Cortex of kidney (tissue), 1 donor: Measurements from ENCODE around the gene ADCY7.

Source experiments
- DNase-seq: peaks from one replicate; lab custom pipeline; 2025; lab: John Stamatoyannopoulos, UW

The ADCY7 gene

DNA sequence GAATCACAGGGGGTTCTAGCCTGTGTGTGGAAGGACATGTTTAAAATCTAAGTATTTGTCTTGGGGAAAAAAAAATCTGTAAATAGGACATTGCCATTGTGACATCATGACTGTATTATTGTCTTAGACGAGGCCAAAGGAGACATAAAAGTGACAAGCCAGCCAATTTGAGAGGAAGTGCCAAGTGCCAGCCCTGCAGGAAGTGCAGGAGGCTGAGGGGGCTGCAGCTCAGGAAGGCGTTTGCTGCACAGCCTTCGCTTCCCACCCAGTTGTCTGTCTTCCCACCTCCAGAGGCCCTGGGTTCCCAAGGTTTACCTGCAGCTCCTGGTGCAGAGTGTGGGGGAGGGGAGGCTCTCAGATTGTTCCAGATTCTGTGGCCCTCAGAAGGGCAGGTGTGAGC lies 1.3 kb downstream of the ADCY7 start:
- no peak for DNase-seq

GRCh38 chr16:50268352-50268751 lies 2.0 kb downstream of the ADCY7 start:
- DNase-seq, result no peak

DNA sequence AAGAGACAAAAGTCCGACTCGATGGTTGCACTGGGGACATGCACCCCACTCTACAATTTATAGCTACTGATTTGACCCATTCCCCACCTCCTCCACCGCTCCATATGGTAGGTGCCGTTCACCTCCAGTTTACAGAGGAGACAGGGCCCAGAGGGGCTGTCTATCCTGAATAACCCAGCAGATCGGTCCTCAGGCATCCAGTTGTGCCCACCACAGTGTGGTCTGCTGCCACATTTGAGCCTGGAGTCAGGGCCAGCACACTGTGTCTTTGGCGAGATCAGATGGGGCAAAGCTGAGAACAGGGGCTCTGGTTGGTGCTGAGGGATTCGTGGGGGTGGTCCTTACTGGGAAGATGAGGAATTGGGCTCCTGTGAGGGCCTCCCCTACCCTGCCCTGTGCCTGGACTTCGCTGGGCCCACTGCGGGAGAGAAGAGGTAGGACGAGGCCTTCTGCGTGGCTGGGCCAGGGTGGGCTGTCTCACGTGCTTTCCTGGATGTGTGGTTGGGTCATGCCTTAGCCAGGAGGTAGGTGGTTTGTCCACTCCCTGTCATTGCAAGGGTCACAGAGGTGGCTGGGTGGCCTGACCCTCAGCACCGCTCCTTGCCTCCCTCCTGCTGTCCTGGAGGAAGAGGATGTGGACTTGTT lies 2.8 kb downstream of the ADCY7 start:
- DNase-seq, result no peak

- no peak for DNase-seq
Observed at GRCh38 chr16:50269769-50270509, 3.6 kb downstream of the ADCY7 start.

DNA sequence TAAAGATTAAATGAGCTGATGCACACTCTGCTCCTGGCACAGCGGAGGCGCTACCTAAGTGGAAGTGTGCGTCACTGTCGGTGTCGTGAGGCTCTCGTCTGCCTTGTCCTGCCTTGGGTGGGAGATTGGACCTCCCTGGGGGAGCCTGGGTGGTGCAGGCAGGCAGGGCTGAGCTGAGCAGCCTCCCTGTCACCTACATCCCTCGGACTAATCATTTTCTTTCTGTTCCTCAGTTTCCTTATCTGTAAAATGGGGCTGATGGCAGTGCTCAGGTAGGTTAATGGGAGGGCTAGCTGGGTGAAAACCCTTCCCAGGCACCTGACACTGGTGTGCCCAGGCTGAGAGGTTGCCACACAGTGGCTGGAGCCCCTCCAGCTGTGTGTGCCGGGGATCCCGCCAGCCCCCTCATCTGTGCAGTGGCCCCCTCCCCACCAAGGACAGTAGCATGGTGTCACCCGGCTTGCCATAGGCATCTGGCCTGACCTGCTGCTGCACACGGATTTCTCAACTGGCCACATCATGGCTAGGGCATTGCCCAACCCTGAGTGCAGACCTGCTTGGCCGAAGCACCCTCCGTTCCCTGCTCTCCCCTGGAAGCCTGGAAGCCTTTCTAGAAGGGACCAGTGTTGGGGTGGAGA lies 4.3 kb downstream of the ADCY7 start:
- no peak for DNase-seq

GRCh38 chr16:50271148-50272041 lies 5.0 kb downstream of the ADCY7 start:
- DNase-seq, result no peak

GRCh38 chr16:50272111-50272571 lies 5.8 kb downstream of the ADCY7 start:
- no peak for DNase-seq

GRCh38 chr16:50272687-50273381 lies 6.5 kb downstream of the ADCY7 start:
- DNase-seq, result no peak

- DNase-seq, result no peak
Observed at GRCh38 chr16:50273382-50273690, 7.0 kb downstream of the ADCY7 start.

DNA sequence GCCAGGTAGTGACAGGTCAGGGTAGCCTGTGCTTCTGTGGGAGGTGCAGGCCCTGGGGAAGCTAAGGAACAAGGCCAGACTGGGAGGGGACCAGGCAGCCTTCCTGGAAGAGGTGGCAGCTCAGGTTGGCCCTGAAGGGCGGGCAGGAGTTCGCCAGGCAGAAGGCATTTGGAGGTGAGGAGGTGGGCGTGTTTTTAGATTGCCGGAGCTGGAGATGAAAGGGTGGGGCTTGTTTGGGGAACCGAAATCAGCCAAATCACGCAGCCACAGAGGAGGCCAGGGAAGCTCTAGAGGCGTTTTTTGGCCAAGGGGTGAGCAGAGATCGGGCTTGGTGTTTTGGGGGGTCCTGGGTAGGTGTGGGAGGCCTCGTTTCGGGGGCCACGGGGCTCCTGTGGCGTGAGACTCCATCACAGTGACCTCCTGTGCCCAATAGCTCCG lies 7.6 kb downstream of the ADCY7 start:
- DNase-seq, result no peak

- no peak for DNase-seq
Observed at GRCh38 chr16:50274326-50275097, 8.2 kb downstream of the ADCY7 start.

GRCh38 chr16:50275098-50275415 lies 8.7 kb downstream of the ADCY7 start:
- no peak for DNase-seq

DNA sequence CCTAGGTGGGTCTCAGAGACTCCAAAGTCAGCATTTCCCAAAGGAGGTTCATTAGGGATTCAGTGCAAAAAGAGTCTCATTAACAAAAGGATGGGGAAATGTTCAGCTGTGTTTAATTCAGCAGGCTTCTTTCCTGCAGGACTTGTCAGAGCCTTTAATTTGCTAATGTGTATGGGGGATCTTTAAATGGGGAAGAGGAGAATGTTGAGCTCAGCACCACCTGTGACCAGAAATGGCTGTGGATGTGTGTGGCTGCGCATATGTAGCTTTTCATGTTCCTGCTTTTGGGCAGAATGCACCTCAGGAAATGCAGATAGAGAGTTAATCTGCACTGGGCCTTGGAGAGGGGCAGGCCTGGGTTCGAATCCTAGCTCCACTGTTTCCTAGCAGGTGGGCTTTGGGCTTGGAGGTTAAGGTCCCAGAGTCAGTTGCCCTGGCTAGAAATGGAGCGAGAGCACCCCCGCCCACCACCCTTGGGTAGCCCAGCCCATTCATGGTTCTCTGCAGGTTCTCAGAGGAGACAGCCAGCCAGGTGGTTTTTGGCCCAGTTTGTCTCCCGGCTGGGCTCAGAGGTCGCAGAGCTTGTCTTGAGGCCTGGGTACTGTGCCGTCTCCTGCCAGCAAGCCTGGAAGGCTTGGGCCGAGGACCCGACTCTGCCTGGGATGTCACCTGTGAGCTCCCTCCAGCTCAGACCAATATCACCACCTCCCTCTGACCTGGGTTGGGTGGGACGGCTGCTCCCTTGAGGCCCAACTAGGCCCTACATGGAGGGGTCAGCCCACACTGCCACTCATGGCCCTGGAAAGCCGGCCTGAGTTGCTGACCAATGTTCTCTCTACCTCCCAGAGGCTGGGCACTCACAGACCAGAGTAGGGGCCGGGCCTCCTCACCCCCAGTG lies 9.3 kb downstream of the ADCY7 start:
- DNase-seq, result no peak

- DNase-seq, result no peak
Observed at GRCh38 chr16:50276326-50276640, 9.9 kb downstream of the ADCY7 start.

GRCh38 chr16:50276801-50277555 lies 10.6 kb downstream of the ADCY7 start:
- no peak for DNase-seq

GRCh38 chr16:50278251-50278650 lies 11.9 kb downstream of the ADCY7 start:
- no peak for DNase-seq

DNA sequence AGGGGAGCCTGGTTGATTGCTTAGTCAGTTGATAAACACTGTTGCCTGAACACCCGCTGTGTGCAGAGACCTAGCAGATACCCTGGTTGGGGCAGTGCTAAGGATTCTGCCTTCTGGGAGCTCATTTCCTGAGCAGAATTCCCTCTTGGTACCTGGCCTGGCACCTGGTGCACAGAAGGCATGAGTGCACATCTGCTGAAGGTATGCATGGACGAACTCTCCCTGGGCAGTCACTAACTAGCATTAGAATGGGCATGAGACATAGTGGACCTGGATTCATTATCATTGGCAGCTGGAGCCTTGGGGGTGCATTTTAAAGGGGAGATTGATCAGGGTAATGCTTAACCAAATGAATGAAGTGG lies 13.1 kb downstream of the ADCY7 start:
- DNase-seq, result no peak

DNA sequence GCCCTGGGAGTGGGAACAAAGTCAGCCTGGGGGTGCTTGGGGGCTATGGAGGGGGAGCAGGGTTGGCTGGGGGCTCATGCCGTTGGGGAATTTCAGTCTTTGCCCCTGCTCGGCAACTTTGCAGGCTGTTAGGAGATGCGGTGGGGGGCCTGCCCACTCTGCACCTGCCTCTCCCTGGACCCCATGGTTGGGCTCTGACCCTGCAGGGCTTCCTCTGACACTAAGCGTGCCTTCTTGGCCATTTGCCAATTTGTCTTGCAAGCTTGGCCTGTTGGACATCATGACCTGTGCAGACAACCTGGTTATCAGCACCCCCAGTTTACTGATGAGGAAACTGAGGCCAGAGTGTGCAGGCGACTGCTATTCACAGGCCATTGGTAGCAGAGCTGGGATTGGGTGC lies 14.6 kb downstream of the ADCY7 start:
- no peak for DNase-seq

DNA sequence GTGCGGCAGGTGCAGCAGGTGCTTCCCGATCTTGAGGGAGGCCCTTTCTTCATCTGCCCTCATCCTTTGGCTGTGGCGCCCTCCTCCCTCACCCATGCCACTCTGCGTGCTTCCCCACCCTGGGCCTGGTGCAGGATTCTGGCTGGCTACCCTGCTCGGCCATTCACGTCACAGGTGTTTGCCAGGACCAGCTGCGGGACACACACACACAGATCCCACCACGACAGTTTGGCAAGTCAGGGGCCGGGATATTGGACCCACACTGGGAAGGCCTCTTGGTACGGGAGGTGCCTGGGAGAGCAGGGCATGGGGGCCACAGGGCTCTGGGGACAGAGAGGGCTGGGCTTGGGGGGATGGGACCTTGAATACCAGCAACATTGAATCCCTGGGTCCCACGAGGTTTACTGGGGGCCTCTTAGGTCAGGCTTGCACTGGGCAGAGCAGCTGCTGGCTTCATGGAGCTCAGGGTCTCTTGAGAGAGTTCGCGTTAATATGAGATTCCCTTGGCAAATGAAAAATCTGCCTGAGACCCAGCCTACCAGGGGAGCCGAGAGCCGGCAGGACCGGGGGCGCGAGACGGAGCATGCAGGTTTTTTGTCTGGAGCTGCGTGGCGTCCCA lies 15.1 kb downstream of the ADCY7 start:
- no peak for DNase-seq
